HPDE6-E6E7 (cell line): ENCODE results near the gene CLIP2.
"Not testable (repeated sequence)": the region's sequence is repeated elsewhere in the genome, so short reads cannot be mapped to it uniquely, and the experiment has no call there.

Source experiments
- DNase-seq: peaks from one replicate; pipeline ENCODE4 v3.0.0; 2011; ENCODE audit warnings: missing footprints; ENCODE audit errors: extremely low spot score

The CLIP2 gene

DNA sequence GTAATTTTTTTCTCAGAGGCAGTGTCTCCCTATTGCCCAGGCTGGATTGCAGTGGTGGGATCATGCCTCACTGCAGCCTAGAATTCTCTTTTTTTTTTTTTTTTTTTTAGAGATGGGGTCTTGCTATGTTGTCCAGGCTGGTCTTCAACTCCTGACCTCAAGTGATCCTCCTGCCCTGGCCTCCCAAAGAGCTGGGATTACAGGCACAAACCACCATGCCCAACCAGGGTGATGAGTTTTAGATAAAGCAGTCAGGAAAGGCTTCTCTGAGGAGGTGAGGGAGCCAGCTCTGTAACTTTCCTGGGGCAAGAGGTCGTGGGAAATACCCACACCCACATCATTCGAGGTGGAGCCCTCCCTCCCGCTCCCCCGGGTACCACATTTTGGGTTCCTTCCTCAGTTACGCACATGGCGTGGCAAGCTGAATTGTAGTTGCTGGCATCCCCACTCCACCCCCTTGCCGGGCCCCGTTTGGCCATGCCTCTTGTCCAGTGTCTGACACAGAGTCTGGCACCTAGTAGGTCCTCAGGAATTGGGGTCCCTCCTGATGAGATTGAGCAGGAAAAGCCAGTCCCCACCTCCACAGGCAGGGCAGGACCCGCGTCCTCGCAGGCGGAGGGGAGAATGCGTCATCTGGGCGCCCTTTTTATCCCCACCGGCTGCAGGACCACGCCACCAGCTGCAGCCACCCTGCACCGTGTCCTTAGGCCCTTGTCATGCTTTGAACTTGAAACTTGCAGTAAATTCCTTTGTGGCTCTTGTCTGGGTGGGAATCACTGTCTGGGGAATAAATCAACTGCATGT lies 43.4 kb downstream of the CLIP2 start:
- no peak for DNase-seq

DNA sequence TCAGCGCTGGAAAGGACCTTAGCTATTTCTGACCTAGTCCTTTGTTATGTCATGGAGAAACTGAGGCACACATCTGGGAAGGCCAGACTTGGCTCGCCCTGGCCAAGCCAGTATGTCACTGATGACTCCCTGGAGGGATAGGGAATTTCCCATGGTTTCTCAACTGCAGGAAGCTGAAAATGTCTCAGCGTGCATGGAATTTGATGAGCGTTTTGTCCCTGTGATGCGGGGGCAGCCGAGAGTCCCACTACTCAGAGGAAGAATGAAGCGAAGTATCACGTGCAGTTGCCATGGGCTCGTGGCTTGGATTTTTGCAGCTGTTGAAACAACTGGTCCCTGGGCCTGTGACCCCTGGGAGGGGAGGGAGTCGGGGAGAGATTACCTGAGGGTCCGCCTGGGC lies 44.8 kb downstream of the CLIP2 start:
- DNase-seq, result no peak

DNA sequence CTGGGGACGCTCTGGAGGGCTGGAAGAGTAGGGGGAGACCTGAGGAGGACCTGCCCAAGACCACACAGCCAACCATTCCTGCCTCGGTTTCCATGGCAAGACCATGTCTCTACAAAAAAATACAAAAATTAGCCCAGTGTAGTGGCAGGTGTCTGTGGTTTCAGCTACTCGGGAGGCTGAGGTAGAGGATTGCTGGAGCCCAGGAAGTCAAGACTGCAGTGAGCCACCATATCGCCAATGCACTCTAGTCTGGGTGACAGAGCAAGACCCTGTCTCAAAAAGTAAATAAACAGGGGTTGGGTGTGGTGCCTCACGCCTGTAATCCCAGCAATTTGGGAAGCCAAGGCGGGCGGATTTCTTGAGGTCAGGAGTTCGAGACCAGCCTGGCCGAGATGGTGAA lies 48.7 kb downstream of the CLIP2 start:
- DNase-seq, result no peak

DNA sequence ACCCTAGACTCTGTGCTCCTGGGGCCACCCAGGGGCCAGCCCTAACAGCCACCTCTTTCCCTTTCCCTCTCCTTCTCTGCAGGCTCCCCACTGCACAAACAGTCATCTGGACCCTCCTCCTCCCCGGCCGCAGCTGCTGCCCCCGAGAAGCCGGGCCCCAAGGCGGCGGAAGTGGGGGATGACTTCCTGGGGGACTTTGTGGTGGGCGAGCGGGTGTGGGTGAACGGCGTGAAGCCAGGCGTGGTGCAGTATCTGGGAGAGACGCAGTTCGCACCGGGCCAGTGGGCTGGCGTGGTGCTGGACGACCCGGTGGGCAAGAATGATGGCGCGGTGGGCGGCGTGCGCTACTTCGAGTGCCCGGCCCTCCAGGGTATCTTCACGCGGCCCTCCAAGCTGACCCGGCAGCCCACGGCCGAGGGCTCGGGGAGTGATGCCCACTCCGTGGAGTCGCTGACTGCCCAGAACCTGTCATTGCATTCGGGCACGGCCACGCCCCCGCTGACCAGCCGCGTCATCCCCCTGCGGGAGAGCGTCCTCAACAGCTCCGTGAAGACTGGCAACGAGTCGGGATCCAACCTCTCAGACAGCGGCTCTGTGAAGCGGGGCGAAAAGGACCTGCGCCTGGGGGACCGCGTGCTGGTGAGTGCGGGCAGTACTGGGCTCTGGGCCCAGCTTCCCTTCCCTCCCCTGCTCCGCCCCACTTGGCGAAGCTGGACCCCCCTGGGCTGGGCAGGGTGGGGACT lies 49.3 kb downstream of the CLIP2 start:
- DNase-seq, result no peak

DNA sequence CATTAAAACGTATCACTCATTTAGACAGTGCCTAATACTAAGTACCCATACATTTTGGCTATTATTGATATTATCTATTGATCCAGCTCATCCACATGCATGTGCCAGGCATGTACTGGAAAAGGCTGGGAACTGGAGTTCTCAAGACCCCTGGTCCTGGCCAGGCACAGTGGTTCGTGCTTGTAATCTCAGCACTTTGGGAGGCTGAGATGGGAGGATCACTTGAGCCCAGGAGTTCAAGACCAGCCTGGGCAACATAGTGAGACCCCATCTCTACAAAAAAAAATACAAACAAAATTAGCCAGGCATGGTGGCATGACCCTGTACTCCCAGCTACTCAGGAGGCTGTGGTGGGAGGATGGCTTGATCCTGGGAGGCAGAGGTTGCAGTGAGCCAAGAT lies 50.4 kb downstream of the CLIP2 start:
- not testable (repeated sequence) for DNase-seq

DNA sequence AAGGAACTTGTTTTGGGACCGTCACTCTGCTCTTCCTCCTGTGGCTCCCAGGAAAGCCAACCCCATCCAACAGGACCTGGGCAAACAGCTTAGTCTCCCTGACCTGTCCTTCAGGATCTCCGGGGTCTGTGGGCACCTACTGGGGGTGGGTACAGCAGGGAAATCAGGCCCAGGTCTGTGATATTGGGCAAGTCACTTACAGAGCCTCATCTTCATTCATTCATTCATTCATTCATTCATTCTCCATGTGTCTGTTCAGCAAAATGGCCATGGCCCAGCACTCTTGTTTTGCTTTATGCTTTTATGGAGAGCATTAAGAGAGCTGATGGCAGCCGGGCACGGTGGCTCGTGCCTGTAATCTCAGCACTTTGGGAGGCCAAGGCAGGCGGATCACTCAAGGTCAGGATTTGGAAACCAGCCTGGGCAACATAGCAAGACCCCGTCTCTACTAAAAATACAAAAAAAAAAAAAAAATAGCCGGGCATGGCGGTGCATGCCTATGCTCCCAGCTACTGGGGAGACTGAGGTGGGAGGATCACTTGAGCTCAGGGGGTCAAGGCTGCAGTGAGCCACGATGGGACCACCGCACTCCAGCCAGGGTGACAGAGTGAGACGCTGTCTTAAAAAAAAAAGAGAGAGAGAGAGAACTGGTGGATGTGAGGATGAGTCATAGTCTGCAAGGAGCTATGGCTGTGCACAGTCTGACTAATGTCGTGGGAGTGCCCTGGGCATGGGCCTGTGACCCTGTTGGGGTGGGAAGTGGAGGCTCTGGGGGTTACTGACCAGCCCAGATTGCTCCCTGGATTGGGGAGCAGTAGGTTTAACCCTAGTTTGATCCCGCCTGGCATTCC lies 54.3 kb downstream of the CLIP2 start:
- peak; percentile 84 for DNase-seq

DNA sequence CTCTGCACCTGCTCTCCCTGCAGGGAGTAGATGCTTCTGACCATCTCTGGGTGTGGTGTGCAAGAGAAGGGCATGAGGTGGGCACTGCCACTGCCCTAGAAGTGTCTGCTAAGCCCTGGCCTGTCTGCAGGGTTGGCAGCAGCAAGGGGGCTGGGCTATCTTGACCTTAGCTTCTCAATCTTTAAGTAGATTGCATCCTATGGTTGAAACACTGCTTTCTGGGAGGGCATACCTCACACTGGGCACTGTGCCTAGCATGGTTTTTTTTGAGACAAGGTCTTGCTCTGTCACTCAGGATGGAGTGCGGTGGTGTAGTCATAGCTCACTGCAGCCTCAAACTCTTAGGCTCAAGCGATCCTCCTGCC lies 54.9 kb downstream of the CLIP2 start:
- no peak for DNase-seq

DNA sequence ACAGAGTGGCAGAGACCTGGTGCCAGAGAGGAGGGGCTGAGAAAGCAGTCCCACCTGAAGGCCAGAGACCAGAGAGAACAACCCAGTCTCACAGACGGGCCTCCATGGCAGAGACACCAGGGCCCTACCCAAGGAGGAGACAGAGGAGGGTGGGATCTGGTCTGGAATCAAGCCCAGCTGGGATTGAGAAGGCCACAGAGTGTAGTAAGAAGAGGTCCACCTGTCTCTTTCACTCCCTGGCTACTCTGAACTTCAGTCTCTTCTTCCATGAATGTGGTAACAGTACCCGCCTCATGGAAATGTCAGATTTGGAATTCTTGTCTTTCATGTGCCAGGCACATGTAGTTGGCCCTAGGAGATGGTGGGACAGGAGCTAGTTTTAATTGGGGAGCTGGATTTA lies 55.6 kb downstream of the CLIP2 start:
- no peak for DNase-seq

DNA sequence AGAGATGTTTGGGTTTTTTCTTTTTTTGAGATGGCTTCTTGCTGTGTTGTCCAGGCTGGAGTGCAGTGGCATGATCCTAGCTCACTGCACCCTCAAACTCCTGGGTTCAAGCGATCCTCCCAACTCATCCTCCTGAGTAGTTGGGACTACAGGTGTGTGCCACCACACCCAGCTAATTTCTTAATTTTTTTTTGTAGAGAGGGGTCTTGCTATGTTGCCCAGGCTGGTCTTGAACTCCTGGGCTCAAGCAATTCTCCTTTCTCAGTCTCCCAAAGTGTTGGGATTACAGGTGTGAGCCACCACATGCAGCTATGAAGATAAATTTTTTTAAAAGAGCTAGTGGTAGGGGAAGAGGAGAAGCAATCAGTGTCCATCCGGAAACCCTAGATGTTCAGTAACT lies 56.8 kb downstream of the CLIP2 start:
- DNase-seq, result no peak

DNA sequence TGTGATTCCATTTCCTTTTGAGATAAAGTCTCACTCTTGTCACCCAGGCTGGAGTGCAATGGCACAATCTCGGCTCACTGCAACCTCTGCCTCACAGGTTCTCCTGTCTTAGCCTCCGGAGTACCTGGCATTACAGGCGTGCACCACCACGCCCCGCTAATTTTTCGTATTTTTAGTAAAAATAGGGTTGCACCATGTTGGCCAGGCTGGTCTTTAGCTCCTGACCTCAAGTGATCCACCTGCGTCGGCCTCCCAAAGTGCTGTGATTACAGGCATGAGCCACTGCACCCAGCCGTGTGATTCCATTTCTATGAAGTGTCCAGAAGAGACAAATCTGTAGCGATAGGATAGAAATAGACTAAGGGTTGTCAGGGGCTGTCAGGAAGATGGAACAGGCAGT lies 60.4 kb downstream of the CLIP2 start:
- no peak for DNase-seq

DNA sequence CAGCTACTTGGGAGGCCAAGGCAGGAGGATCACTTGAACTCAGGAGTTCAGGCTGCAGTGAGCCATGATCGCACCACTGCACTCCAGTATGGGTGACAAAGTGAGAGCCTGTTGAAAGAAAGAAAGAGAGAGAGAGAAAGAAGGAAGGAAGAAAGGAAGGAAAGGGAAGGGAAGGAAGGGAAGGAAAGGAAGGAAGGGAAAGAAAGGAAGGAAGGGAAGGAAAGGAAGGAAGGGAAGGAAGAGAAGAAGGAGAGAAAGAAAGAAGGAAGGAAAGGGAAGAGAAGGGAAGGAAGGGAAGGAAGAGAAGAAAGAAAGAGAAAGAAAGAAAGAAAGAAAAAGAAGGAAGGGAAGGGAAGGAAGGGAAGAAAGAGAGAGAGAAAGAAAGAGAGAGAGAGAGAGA lies 61.5 kb downstream of the CLIP2 start:
- DNase-seq, result no peak

DNA sequence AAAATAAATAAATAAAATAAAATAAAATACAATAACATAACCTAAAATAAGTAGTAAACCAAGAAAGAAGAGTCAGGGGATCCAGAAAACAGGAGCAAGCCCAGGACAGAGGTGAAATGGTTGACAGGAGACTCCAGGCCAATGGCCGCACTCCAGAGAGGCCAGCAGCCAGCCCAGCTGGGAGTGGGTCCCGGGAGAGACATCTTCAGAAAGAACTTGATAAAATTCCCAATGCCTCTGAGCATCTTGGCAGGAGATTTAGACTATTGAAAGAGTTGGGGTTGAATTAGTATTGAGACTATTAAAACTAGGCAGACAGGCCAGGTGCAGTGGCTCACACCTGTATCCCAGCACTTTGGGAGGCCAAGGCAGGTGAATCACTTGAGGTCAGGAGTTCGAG lies 62.6 kb downstream of the CLIP2 start:
- DNase-seq, result no peak

DNA sequence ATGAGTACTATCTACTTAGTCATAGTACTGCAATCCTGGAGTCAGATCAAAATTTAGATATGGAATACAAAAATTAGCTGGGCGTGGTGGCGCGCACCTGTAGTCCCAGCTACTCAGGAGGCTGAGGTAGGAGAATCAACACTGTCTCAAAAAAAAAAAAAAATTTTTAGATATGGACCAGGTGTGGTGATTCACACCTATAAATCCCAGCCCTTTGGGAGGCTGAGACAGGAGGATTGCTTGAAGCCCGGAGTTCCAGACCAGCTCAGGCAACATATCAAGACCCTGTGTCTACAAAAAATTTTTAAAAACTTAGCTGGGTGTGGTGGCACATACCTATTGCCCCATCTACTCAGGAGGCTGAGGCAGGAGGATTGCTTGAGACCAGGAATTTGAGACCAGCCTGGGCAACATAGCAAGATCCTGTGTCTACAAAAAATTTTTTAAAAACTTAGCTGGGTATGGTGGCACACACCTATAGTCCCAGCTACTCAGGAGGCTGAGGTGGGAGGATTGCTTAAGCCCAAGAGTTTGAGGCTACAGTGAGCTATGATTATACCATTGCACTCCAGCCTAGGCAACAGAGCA lies 63.4 kb downstream of the CLIP2 start:
- DNase-seq, result not testable (repeated sequence)

DNA sequence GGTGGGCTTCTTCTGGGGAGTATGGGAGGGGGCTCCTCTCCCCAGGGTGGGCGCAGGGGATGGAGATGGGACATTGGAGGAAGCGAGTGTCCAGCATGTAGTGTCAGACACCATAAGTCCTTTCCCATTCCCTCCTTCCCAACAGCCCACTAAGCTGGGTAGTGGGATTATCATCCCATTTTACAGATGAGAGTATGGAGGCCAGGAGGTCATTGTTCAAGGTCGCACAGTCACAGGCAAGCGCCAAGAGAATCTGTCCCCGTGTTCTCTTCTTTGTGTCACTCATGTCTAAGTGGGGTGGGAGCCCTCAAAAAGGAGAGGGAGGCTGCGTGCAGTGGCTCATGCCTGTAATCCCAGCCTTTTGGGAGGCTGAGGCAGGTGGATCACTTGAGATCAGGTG lies 64.8 kb downstream of the CLIP2 start:
- DNase-seq, result no peak

DNA sequence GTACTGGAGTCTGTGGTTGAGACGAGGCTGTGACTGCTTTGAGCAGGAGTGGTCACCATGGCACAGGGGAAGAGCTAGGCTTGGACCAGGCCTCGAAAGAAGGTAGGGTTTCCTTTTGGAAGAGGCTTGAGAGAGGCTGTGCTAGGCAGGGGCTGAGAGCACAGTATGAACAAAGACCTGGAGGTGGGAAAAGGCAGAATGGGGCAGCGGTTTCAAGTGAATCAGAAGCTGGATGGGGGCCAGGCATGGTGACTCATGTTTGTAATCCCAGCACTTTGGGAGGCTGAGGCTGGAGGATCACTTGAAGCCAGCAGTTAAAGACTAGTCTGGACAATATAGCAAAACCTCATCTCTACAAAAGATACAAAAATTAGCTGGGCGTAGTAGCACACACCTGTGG lies 65.9 kb downstream of the CLIP2 start:
- DNase-seq, result peak; percentile 36

DNA sequence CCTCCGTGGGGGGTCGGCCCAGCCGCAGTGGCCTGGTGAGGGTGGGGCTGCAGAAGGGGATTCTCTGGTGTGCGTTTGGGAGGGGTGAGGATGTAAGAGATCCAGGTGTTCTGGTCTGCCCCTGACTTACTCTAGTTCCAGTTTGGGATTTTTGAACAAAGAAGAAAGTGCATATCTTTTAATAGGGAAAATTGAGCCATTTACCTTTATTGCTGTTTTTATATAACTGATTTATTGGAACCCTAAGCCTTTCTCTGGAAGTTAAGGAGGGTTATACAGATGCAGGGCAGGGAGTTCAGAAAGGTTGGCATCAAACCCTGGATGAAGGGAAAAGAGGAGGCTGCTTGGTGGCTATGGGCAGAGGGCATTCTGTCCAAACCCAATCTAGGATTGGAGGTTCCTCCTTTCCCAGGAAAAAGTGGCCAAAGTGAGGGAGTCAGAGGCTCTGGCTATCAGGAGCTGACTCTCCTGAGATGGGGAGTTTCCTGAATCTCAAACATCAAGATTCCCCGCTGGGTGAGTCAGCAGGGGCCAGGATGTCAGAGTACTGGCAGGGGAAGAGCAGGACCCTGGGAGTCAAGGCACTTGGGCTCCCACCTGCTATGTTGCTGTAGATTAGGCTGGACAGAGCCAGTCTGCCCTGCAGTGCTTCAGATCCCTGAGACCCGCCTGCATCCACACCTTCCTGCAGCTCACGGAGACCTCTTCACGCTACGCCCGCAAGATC lies 67.5 kb downstream of the CLIP2 start:
- no peak for DNase-seq

DNA sequence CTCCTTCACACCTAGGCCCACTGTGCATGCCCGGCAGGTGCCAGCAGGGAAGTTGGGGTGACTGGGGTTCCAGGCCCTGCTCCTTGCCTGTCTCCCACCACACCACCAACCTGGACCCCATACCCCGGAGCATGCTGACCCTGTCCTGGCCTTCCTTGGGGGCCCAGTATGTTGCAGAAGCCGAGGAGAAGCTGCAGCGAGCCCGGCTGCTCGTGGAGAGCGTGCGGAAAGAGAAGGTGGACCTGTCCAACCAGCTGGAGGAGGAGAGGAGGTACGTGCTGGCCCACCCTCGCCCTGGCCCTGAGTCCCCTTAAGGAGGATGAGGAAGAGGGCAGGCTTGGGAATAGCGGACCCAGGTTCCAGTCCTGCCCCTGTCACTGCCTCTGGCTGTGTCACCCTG lies 70.8 kb downstream of the CLIP2 start:
- no peak for DNase-seq

DNA sequence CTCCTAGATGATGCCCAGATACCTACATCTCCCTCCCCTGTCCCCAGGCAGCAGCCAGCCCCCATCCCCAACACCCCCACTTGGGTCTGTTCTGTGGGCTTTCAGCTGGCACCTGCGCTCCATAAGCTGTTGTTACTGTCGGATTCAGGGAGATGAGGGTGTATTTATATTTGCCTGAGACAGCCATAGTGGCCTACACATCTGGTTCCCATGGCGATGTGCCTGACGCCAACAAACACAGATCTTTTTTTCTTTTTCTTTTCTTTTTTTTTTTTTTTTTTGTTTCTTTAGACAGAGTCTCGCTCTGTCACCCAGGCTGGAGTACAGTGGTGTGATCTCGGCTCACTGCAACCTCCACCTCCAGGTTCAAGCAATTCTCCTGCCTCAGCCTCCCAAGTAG lies 73.1 kb downstream of the CLIP2 start:
- DNase-seq, result no peak

DNA sequence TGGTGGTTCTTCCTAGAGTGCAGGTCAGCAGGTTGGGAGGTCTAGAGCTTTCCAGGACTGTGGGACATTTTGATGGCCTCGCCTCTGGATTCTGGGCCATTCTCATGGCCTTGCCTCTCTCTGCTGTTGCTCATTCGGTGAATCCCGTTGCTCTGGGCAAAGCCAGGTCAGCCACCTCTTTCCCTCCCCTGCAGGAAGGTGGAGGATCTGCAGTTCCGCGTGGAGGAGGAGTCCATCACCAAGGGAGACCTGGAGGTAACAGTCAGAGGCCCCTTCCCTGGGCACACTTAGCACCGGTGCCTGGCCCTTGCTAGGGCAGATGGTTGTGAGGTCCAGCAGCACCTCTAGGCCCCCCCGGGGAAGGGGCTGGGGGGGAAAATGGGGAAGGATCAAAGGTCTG lies 74.9 kb downstream of the CLIP2 start:
- no peak for DNase-seq

DNA sequence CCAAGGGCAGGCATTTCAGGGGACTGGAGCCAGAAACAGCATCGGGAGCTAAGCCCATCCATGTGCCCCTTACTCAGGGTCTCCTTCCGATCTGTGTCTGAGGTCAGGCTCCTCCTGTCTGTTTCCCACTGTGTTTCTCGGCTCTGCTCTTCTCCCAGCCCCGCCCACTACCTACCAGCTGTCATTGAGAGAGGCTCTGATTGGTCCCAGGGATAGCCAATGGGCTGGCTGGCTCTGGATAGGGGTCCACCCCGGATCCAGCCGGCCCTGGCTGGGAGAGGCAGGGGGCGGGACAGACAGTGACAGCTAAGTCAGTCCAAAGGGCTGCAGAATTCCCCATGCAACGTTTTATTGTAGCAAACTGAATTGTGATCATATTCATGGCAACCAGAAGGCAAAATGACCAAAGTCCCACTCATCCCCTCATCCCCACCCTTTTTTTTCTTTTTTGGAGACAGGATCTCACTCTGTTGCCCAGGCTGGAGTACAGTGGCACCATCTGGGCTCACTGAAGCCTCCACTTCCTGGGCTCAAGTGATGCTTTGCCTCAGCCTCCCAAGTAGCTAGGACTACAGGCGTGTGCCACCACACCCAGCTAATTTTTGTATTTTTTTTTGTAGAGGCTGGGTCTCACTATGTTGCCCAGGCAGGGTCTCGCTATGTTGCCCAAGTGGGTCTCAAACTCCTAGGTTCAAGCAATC lies 76.3 kb downstream of the CLIP2 start:
- no peak for DNase-seq
